ENCODE data around the gene FAM135A.
"Not testable (repeated sequence)": the region's sequence is repeated elsewhere in the genome, so short reads cannot be mapped to it uniquely, and the experiment has no call there.

The FAM135A gene

GRCh38 chr6:70609181-70609580 lies 195.9 kb downstream of the FAM135A start:
- in situ Hi-C loops (cut with HindIII; ENCODE audit: low sequenced_read_pairs): not testable (repeated sequence)

All from DLD1 (cell line).